Measurements from ENCODE around the gene SLITRK4. TPM values are rescaled to one million over a fixed set of nuclear protein-coding genes. Genes with fewer than 3 reads are reported as not detected.

Gene SLITRK4
- not detected in 2 replicates for total RNA-seq (2014; rRNA removed; shearing (Covaris generic))

- in situ Hi-C loops (cut with HindIII; ENCODE audit: low sequenced_read_pairs): no loop called here
- peak; percentile 72 for DNase-seq (ENCODE audit: low spot score)
These were observed at the start of gene SLITRK4 for GRCh38 chrX:143635915-143636314. TSS of gene SLITRK4 (minus strand) at chrX:143636101. CDS start at chrX:143631108, 4,993 bp downstream.

GRCh38 chrX:143683486-143683885, 47.6 kb upstream of the SLITRK4 start:
- in situ Hi-C loops (cut with HindIII; ENCODE audit: low sequenced_read_pairs): no loop called here
- no peak for DNase-seq (ENCODE audit: low spot score)

GRCh38 chrX:143674926-143675325, 39.0 kb upstream of the SLITRK4 start:
- in situ Hi-C loops (cut with HindIII; ENCODE audit: low sequenced_read_pairs): no loop called here

GRCh38 chrX:143669395-143669794, 33.5 kb upstream of the SLITRK4 start:
- in situ Hi-C loops (cut with HindIII; ENCODE audit: low sequenced_read_pairs): no loop called here
- DNase-seq (ENCODE audit: low spot score): peak; percentile 3

More at GRCh38 chrX:143674926-143675325, 39.0 kb upstream of the SLITRK4 start:
- no peak for DNase-seq (ENCODE audit: low spot score)

- in situ Hi-C loops (cut with HindIII; ENCODE audit: low sequenced_read_pairs): no loop called here
- DNase-seq (ENCODE audit: low spot score): peak; percentile 18
These were observed 28.4 kb upstream of the SLITRK4 start for GRCh38 chrX:143664302-143664701.

GRCh38 chrX:143663755-143664154, 27.9 kb upstream of the SLITRK4 start:
- in situ Hi-C loops (cut with HindIII; ENCODE audit: low sequenced_read_pairs): no loop called here
- DNase-seq (ENCODE audit: low spot score): no peak

- in situ Hi-C loops (cut with HindIII; ENCODE audit: low sequenced_read_pairs): no loop called here
- no peak for DNase-seq (ENCODE audit: low spot score)
These were observed 25.4 kb upstream of the SLITRK4 start for GRCh38 chrX:143661286-143661685.

GRCh38 chrX:143648705-143649104, 12.8 kb upstream of the SLITRK4 start:
- DNase-seq (ENCODE audit: low spot score): no peak
- in situ Hi-C loops (cut with HindIII; ENCODE audit: low sequenced_read_pairs): no loop called here

GRCh38 chrX:143642426-143642825, 6.5 kb upstream of the SLITRK4 start:
- DNase-seq (ENCODE audit: low spot score): no peak
- in situ Hi-C loops (cut with HindIII; ENCODE audit: low sequenced_read_pairs): no loop called here

- DNase-seq (ENCODE audit: low spot score): no peak
- in situ Hi-C loops (cut with HindIII; ENCODE audit: low sequenced_read_pairs): no loop called here
These were observed 930 bp upstream of the SLITRK4 start for GRCh38 chrX:143636831-143637230.

GRCh38 chrX:143634663-143635455, 1.0 kb downstream of the SLITRK4 start:
- peak; percentile 66 for DNase-seq (ENCODE audit: low spot score)
- in situ Hi-C loops (cut with HindIII; ENCODE audit: low sequenced_read_pairs): no loop called here

- in situ Hi-C loops (cut with HindIII; ENCODE audit: low sequenced_read_pairs): no loop called here
- no peak for DNase-seq (ENCODE audit: low spot score)
These were observed 1.6 kb downstream of the SLITRK4 start for GRCh38 chrX:143634309-143634662.

GRCh38 chrX:143633461-143634308, 2.2 kb downstream of the SLITRK4 start:
- DNase-seq (ENCODE audit: low spot score): peak; percentile 49
- in situ Hi-C loops (cut with HindIII; ENCODE audit: low sequenced_read_pairs): no loop called here

- in situ Hi-C loops (cut with HindIII; ENCODE audit: low sequenced_read_pairs): no loop called here
- DNase-seq (ENCODE audit: low spot score): peak; percentile 34
These were observed 3.1 kb downstream of the SLITRK4 start for GRCh38 chrX:143632625-143633410.

GRCh38 chrX:143623657-143624056, 12.2 kb downstream of the SLITRK4 start:
- in situ Hi-C loops (cut with HindIII; ENCODE audit: low sequenced_read_pairs): no loop called here
- peak; percentile 57 for DNase-seq (ENCODE audit: low spot score)

GRCh38 chrX:143621276-143621675, 14.6 kb downstream of the SLITRK4 start:
- in situ Hi-C loops (cut with HindIII; ENCODE audit: low sequenced_read_pairs): no loop called here
- peak; percentile 80 for DNase-seq (ENCODE audit: low spot score)

GRCh38 chrX:143615851-143616250, 20.1 kb downstream of the SLITRK4 start:
- DNase-seq (ENCODE audit: low spot score): no peak
- in situ Hi-C loops (cut with HindIII; ENCODE audit: low sequenced_read_pairs): no loop called here

- in situ Hi-C loops (cut with HindIII; ENCODE audit: low sequenced_read_pairs): no loop called here
- no peak for DNase-seq (ENCODE audit: low spot score)
These were observed 34.1 kb downstream of the SLITRK4 start for GRCh38 chrX:143601809-143602208.

- in situ Hi-C loops (cut with HindIII; ENCODE audit: low sequenced_read_pairs): no loop called here
- DNase-seq (ENCODE audit: low spot score): no peak
These were observed 54.7 kb downstream of the SLITRK4 start for GRCh38 chrX:143581240-143581639.

Data from G401 (cell line).